ENCODE results near the gene SINHCAF.

The SINHCAF gene

DNA sequence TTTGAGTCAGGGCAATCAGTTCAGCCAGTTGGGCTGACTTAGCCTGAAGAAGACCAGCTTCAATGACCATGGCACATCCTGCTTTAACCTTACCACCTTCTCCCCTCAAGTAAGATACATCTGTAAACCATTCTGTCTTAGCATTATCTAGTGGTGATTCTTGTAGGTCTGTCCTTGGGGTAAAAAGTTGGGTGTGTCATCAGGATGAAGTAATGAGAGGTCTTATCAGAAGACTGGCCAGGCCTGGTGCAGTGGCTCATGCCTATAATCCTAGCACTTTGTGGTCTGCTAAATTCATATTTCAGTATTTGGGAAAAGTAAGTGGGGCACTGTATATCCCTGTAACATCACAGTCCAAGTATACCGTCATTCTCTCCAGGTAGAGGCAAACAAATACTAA lies 19.1 kb downstream of the SINHCAF start:
- Histone ChIP-seq H3K4me3 (ENCODE audit: low read depth, low read length) (no peak overlapping the region), H2AFZ (ENCODE audit: low read length, unreplicated experiment) (no peak overlapping the region), H3K36me3 (ENCODE audit: insufficient read depth, low read length) (peaks cover 3% of the 10 kb centered on the region; the same call in 1 of the 2 replicates), H3K4me1 (ENCODE audit: control insufficient read depth, insufficient read depth, low read length, unreplicated experiment) (no peaks in the 10 kb centered on the region), H3K27me3 (ENCODE audit: insufficient read depth, low read length) (no peaks in the 10 kb centered on the region), H3K27ac (ENCODE audit: low read depth, low read length) (no peak overlapping the region), H3K79me2 (ENCODE audit: control insufficient read depth, insufficient read depth, low read length, unreplicated experiment) (peaks cover 65% of the 10 kb centered on the region)

DNA sequence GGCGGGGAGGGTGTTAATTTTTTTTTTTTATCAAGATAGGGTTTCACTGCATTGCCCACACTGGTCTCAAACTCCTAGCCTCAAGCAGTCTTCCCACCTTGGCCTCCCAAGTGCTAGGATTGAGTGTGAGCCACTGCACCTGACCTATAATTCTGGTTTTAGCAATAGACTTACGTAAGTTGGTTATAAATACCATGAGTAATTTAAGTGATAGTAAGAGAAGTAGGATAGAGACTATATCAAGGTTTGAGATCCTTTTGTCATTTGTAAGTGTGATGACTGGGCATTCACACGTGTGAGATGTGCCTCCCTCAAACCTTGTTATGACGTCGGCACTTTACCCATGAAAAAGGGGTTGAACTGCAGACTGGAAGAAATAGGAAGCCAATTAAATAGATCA lies 22.5 kb downstream of the SINHCAF start:
- Histone ChIP-seq H3K79me2 (ENCODE audit: control insufficient read depth, insufficient read depth, low read length, unreplicated experiment) (peaks cover 47% of the 10 kb centered on the region), H3K27me3 (ENCODE audit: insufficient read depth, low read length) (no peaks in the 10 kb centered on the region), H3K4me3 (ENCODE audit: low read depth, low read length) (no peak overlapping the region), H3K36me3 (ENCODE audit: insufficient read depth, low read length) (peaks cover 3% of the 10 kb centered on the region; the same call in 1 of the 2 replicates), H3K4me1 (ENCODE audit: control insufficient read depth, insufficient read depth, low read length, unreplicated experiment) (no peaks in the 10 kb centered on the region), H2AFZ (ENCODE audit: low read length, unreplicated experiment) (no peak overlapping the region), H3K27ac (ENCODE audit: low read depth, low read length) (no peak overlapping the region)

DNA sequence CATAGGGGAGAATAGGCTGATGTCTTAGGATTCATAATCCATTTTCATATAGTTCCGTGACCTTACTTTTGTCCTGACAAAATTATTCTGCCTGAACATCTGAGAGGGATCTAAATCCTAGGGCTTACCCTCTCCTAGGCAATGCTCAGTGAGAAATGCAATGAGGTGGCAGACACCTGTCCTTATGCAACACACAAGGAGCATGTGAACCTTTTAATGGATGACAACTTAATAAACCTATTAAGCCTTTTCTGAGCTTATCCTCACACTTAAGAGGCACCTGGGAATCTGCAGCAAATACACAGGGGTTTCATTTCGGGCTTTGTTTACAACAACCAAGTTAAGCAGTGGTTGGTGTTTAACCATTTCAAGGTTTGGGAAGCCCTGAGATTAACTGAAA lies 24.6 kb downstream of the SINHCAF start:
- no peak overlapping the region for H2AFZ ChIP-seq (ENCODE audit: low read length, unreplicated experiment)
- H3K79me2 ChIP-seq (ENCODE audit: control insufficient read depth, insufficient read depth, low read length, unreplicated experiment), result peaks cover 28% of the 10 kb centered on the region
- H3K4me3 ChIP-seq (ENCODE audit: low read depth, low read length), result no peak overlapping the region
- H3K27me3 ChIP-seq (ENCODE audit: insufficient read depth, low read length), result no peaks in the 10 kb centered on the region
- no peaks in the 10 kb centered on the region for H3K4me1 ChIP-seq (ENCODE audit: control insufficient read depth, insufficient read depth, low read length, unreplicated experiment)
- H3K36me3 ChIP-seq (ENCODE audit: insufficient read depth, low read length), result peaks cover 2% of the 10 kb centered on the region; the same call in 1 of the 2 replicates
- no peak overlapping the region for H3K27ac ChIP-seq (ENCODE audit: low read depth, low read length)

DNA sequence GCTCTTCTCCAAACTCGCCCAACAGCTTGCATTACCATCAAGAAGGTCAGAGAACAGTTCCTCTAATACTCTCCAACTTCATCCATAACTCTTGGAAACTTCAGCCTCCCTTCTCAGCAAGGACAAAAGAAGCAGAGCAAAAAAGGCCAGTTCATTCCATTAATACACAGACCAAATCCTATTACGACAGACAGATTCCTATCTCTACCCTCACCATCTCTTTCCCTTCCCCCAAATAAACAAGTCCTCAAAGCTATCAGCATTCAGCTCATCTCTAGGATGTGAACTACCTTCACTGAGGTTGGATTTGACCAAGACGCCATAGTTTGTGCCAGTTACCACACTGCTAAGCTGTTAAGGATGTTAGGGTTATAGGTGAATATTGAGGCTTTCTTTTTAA lies 25.2 kb downstream of the SINHCAF start:
- Histone ChIP-seq H3K4me3 (ENCODE audit: low read depth, low read length) (no peak overlapping the region), H3K27me3 (ENCODE audit: insufficient read depth, low read length) (no peaks in the 10 kb centered on the region), H3K79me2 (ENCODE audit: control insufficient read depth, insufficient read depth, low read length, unreplicated experiment) (peaks cover 23% of the 10 kb centered on the region), H2AFZ (ENCODE audit: low read length, unreplicated experiment) (no peak overlapping the region), H3K4me1 (ENCODE audit: control insufficient read depth, insufficient read depth, low read length, unreplicated experiment) (no peaks in the 10 kb centered on the region), H3K27ac (ENCODE audit: low read depth, low read length) (no peak overlapping the region), H3K36me3 (ENCODE audit: insufficient read depth, low read length) (no peaks in the 10 kb centered on the region; the same call in 1 of the 2 replicates)

DNA sequence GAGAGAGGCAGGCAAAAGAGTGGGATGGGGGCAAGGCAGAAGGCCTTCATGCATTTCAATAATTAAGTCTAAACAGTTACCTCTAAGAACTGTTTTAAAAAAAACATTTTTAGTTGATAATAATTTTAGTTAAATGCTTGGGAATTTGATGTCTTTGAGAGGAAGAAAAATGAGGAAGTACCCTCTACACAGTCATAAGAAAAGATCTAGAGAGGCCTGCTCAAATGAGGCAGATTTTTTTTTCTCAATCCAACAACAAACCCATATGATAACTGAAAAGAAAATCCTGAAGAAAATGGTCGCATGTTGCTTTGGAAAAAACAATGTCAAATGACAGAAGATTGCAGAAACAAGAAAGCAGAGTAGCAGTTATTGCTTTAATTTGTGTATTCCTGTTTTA lies 25.6 kb downstream of the SINHCAF start:
- Histone ChIP-seq H3K27me3 (ENCODE audit: insufficient read depth, low read length) (no peaks in the 10 kb centered on the region), H2AFZ (ENCODE audit: low read length, unreplicated experiment) (no peak overlapping the region), H3K4me1 (ENCODE audit: control insufficient read depth, insufficient read depth, low read length, unreplicated experiment) (no peaks in the 10 kb centered on the region), H3K36me3 (ENCODE audit: insufficient read depth, low read length) (no peaks in the 10 kb centered on the region; the same call in 1 of the 2 replicates), H3K4me3 (ENCODE audit: low read depth, low read length) (no peak overlapping the region), H3K79me2 (ENCODE audit: control insufficient read depth, insufficient read depth, low read length, unreplicated experiment) (peaks cover 20% of the 10 kb centered on the region), H3K27ac (ENCODE audit: low read depth, low read length) (no peak overlapping the region)

DNA sequence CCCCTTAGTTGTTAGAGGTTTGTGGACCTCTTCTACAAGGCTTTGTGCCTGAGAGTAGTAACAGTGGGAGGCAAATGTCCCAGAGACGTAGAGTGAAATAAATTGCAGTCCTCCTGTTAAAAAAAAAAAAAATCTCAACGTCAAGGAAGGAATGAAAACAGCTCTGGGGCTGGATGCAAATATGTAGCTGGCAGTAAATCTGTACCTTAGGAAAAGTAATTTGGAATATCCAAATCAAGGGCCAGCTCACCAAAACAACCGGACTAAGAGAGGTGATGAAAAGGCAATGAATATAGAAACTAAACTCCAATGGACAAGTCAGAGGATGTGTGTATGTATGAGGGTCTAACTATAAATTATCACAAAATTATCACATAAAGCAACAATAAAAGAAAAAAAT lies 27.0 kb downstream of the SINHCAF start:
- H3K27me3 ChIP-seq (ENCODE audit: insufficient read depth, low read length), result no peaks in the 10 kb centered on the region
- H3K4me1 ChIP-seq (ENCODE audit: control insufficient read depth, insufficient read depth, low read length, unreplicated experiment), result no peaks in the 10 kb centered on the region
- H3K4me3 ChIP-seq (ENCODE audit: low read depth, low read length), result no peak overlapping the region
- no peak overlapping the region for H3K27ac ChIP-seq (ENCODE audit: low read depth, low read length)
- H2AFZ ChIP-seq (ENCODE audit: low read length, unreplicated experiment), result no peak overlapping the region
- H3K36me3 ChIP-seq (ENCODE audit: insufficient read depth, low read length), result peaks cover 5% of the 10 kb centered on the region
- peaks cover 13% of the 10 kb centered on the region for H3K79me2 ChIP-seq (ENCODE audit: control insufficient read depth, insufficient read depth, low read length, unreplicated experiment)

DNA sequence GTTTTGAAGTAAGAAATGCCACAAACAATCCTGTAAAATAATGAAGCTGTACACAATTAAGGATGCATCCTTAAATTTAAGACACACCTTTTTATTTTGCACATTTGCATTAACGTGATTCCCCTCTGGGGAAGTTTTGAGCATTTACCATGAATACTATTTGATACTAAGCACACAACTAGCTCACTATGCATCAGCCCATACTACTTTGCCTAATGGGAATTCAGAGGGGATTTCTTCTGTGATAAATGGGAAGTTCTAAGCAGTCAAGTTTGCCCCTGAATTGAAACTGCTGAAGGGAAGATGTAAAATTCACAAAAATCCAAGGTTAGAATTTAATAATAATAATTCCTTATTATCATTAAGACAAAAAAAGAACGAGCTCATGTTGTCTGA lies 27.4 kb downstream of the SINHCAF start:
- Histone ChIP-seq H3K36me3 (ENCODE audit: insufficient read depth, low read length) (peaks cover 5% of the 10 kb centered on the region), H3K4me1 (ENCODE audit: control insufficient read depth, insufficient read depth, low read length, unreplicated experiment) (no peaks in the 10 kb centered on the region), H3K4me3 (ENCODE audit: low read depth, low read length) (no peak overlapping the region), H3K27me3 (ENCODE audit: insufficient read depth, low read length) (no peaks in the 10 kb centered on the region), H3K79me2 (ENCODE audit: control insufficient read depth, insufficient read depth, low read length, unreplicated experiment) (peaks cover 13% of the 10 kb centered on the region), H3K27ac (ENCODE audit: low read depth, low read length) (no peak overlapping the region), H2AFZ (ENCODE audit: low read length, unreplicated experiment) (no peak overlapping the region)

DNA sequence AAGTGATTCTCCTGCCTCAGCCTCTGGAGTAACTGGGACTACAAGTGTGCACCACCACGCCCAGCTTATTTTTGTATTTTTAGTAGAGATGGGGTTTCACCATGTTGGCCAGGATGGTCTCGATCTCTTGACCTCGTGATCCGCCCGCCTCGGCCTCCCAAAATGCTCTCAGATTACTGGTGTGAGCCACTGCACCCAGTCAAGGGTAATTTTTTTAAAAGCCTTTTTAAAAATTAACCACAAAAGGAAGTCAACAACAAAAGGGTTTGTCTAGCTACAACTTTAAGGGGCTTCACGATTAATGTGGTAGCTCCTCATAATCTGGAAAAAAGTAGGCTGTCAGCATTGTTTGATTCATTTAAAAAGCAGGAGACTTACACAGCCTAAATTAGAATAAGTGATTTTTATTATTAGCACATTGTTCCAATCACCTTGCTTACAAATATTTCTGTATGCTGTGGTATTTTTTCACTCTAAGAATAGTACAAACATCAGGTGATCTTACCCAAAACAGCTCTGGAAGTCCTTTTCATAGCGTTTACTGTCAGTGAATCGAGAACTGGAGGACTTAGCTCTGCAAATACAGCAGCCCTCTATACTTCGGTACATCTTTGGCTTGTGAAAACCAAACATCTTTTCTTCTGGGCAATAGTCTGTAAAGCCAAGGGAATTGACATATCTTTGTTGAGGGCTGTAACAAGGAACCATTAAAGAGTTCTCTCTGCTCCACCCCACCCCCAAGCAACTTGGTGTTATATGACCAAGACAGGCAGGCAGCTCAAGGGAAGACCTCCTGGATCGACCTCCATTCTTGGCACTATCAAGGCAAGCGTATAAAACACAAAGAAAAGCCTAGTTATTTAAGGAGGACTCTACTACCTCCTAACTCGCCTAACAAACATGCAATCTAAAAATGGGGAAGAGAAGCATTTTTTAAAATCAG lies 28.1 kb downstream of the SINHCAF start:
- Histone ChIP-seq H3K27me3 (ENCODE audit: insufficient read depth, low read length) (no peaks in the 10 kb centered on the region), H3K79me2 (ENCODE audit: control insufficient read depth, insufficient read depth, low read length, unreplicated experiment) (peaks cover 11% of the 10 kb centered on the region), H3K27ac (ENCODE audit: low read depth, low read length) (no peak overlapping the region), H3K36me3 (ENCODE audit: insufficient read depth, low read length) (peaks cover 11% of the 10 kb centered on the region), H3K4me1 (ENCODE audit: control insufficient read depth, insufficient read depth, low read length, unreplicated experiment) (no peaks in the 10 kb centered on the region), H2AFZ (ENCODE audit: low read length, unreplicated experiment) (no peak overlapping the region), H3K4me3 (ENCODE audit: low read depth, low read length) (no peak overlapping the region)

DNA sequence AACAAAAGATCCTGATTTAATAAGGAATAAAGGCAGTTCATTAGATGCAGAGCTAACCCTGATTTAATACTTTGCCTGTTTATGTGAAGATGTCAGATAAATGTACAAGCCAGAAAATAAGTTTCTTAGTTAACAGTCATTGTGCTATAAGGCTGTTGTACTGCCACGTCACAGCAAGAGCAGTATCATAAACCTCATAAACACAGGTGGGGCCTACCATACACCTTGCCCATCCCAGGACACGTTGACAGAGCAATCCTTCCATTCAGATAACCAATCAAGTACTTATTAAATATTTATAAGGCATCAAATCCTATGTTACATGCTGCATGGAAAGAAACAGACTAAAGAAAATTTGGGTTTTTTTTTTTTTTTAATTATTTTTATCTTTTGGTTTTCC lies 36.5 kb downstream of the SINHCAF start:
- Histone ChIP-seq H3K4me3 (ENCODE audit: low read depth, low read length) (no peak overlapping the region), H3K36me3 (ENCODE audit: insufficient read depth, low read length) (peaks cover 30% of the 10 kb centered on the region), H3K27me3 (ENCODE audit: insufficient read depth, low read length) (no peaks in the 10 kb centered on the region), H2AFZ (ENCODE audit: low read length, unreplicated experiment) (no peak overlapping the region), H3K79me2 (ENCODE audit: control insufficient read depth, insufficient read depth, low read length, unreplicated experiment) (no peaks in the 10 kb centered on the region), H3K4me1 (ENCODE audit: control insufficient read depth, insufficient read depth, low read length, unreplicated experiment) (no peaks in the 10 kb centered on the region), H3K27ac (ENCODE audit: low read depth, low read length) (no peak overlapping the region)

DNA sequence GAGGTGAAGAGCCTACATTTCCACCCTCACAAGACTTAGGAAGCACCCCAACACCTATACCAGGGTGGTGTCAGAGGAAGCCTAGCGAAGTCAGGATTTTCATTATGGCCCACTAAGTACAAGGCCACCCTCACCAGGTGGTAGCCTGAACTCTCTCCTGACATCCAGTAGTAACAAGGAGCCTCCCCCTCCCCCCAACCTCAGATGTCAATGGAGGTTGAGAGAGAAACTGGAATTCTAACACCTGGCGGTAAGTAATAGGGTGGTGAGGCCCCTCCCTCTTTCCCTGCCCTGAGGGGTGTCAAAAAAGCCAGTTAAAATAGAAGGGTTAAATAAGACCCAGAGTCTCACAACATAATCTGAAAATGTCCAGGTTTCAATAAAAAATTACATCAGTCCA lies 37.6 kb downstream of the SINHCAF start:
- no peaks in the 10 kb centered on the region for H3K79me2 ChIP-seq (ENCODE audit: control insufficient read depth, insufficient read depth, low read length, unreplicated experiment)
- peaks cover 32% of the 10 kb centered on the region for H3K36me3 ChIP-seq (ENCODE audit: insufficient read depth, low read length)
- H3K27ac ChIP-seq (ENCODE audit: low read depth, low read length), result no peak overlapping the region

DNA sequence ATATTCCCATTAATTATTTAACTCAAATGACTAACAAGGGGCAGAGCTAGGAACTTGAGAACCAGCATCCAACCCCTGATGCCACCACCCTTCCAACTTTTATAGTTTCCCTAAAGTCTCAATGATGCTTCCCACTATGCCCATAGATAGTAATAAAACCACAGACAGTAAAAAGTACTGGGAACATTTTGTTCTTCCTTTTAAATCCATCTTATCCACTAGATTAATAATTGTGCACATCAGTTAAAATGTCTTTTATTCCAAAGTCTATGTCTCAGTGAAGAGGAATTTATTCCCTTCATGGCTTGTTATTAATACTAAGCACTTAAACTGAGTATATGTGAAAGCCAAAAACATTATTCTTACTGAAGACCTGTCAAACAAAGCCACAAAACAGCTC lies 45.8 kb downstream of the SINHCAF start:
- H3K27ac ChIP-seq (ENCODE audit: low read depth, low read length), result no peak overlapping the region
- peaks cover 7% of the 10 kb centered on the region; the same call in 1 of the 2 replicates for H3K36me3 ChIP-seq (ENCODE audit: insufficient read depth, low read length)
- H3K4me3 ChIP-seq (ENCODE audit: low read depth, low read length), result no peak overlapping the region
- no peak overlapping the region for H2AFZ ChIP-seq (ENCODE audit: low read length, unreplicated experiment)
- no peaks in the 10 kb centered on the region for H3K4me1 ChIP-seq (ENCODE audit: control insufficient read depth, insufficient read depth, low read length, unreplicated experiment)
- H3K27me3 ChIP-seq (ENCODE audit: insufficient read depth, low read length), result no peaks in the 10 kb centered on the region
- H3K79me2 ChIP-seq (ENCODE audit: control insufficient read depth, insufficient read depth, low read length, unreplicated experiment), result no peaks in the 10 kb centered on the region

More for the DNA sequence above, 37.6 kb downstream of the SINHCAF start:
- H3K27me3 ChIP-seq (ENCODE audit: insufficient read depth, low read length), result no peaks in the 10 kb centered on the region
- no peak overlapping the region for H3K4me3 ChIP-seq (ENCODE audit: low read depth, low read length)
- no peak overlapping the region for H2AFZ ChIP-seq (ENCODE audit: low read length, unreplicated experiment)
- H3K4me1 ChIP-seq (ENCODE audit: control insufficient read depth, insufficient read depth, low read length, unreplicated experiment), result no peaks in the 10 kb centered on the region
